Raji (cell line): Measurements from ENCODE around the gene MRPL43.

ENCODE experiments used
- POLR2A ChIP-seq: IDR thresholded peaks from 2 replicates; pipeline ENCODE4 v1.6.1; 2011; ENCODE audit warnings: low read depth, low read length, control low read depth; ENCODE audit not compliant: insufficient read depth

Gene MRPL43

DNA sequence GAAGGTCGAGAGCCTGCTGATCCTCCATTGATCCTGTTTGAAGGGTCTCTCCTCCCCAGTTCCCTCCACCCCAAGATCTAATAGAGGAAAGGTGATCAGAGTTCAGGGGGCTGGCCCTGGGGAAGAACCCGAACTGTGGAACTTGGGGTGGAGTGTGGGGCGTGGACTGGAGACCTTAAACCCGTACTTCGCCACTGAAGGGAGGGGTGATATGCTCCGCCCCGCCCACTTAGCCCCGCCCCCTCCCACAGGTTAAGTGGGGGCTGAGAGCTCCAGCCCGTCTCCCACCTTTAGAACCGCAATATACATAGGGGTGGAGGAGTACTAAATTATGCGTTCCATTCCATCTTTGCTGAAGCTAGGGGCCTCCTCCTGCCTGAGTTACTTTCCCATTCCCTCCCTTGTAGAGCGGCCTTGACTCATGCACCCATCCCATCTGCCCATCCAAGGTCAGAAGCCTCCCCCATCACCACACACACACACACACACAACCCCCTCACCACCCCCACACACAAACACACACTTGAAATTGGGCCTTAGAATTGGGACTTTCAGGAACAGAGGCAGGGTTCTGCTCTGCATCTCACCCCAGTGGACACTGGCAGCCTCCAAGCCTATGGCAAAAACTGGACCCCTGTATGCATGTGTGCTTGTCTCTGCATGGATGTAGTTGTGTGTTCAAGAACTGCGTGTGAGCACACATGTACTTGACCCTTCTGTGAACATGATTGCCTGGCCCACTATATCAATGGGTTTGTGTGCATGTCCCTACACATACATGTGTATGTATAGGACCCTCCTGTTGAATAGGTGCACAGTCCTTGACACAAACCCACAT lies 17.0 kb downstream of the MRPL43 start:
- no peak for TF ChIP-seq POLR2A

DNA sequence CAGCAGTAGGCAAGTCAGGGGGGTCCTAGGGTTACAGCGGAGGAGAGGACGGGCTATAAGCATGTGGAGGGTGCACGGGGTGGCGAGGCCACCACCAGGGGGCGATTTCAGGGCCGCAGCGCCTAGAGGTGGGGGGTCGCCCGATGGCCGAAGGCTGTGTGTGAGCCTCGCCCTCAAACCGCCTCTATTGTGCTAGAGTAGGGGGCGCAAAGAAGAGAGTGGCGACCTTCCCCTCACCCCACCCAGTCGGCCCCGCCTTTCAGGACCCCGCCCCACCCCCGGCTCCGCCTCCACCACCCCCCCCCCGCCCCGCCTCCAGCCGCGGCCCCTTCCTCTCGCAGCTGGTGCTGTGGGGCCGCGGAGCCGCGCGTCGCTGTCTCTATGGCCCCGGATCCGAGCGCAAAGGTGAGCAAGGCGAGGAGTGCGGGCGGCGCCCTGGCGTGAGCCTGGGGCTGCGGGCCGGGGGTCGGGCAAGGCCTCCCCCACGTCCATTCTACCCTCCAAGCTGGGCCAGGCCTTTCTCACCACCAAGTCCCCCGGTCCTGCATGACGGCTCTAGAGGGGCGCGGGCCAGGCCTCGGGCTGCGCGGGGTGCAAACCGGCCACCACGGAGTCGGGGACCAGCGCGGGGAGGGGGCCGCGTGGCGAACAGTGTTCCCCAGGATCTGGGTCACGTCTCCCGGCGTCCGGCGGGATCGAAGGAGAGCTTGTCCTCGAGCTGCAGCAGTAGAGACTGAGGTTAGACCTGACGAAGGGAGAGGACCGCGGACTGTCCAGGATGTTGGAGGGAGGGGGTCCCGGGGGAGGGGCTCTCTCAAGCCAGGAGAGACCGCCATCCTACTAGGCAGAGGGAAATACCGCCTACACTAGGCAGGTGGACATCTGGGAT lies 17.9 kb downstream of the MRPL43 start, which contains the start of gene SEMA4G:
SEMA4G (plus strand) TSS at position 318 of the 889 bp plus-strand sequence. CDS start 3,409 bp downstream, outside the sequence.
- no peak for TF ChIP-seq POLR2A

GRCh38 chr10:100968863-100969186 lies 18.5 kb downstream of the MRPL43 start:
- TF ChIP-seq POLR2A, result no peak

- TF ChIP-seq POLR2A, result no peak
Measured at GRCh38 chr10:100968062-100968736, 19.1 kb downstream of the MRPL43 start.

GRCh38 chr10:100967332-100967731 lies 20.0 kb downstream of the MRPL43 start:
- no peak for TF ChIP-seq POLR2A

DNA sequence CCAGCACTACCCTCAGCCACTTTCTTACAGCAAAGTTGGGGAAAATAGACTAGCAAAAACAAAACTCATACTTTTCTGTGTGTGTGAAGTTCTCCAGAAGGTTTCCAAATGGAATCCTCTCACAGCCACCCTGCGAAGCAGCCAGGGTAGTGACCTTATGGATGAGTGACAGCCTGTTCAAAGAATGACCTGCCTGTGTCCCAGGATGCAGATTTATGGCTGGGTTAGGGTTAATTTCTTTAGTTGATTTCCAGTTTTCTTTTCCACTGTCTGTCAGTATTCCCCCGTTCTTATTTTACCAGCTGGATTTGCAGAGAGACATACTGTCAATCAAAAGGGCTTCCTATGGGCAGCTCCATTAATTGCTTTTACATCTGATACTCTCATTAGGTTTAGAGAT lies 20.4 kb downstream of the MRPL43 start:
- no peak for TF ChIP-seq POLR2A

GRCh38 chr10:100965820-100966219 lies 21.5 kb downstream of the MRPL43 start:
- TF ChIP-seq POLR2A, result no peak

GRCh38 chr10:100963826-100964225 lies 23.5 kb downstream of the MRPL43 start:
- no peak for TF ChIP-seq POLR2A

DNA sequence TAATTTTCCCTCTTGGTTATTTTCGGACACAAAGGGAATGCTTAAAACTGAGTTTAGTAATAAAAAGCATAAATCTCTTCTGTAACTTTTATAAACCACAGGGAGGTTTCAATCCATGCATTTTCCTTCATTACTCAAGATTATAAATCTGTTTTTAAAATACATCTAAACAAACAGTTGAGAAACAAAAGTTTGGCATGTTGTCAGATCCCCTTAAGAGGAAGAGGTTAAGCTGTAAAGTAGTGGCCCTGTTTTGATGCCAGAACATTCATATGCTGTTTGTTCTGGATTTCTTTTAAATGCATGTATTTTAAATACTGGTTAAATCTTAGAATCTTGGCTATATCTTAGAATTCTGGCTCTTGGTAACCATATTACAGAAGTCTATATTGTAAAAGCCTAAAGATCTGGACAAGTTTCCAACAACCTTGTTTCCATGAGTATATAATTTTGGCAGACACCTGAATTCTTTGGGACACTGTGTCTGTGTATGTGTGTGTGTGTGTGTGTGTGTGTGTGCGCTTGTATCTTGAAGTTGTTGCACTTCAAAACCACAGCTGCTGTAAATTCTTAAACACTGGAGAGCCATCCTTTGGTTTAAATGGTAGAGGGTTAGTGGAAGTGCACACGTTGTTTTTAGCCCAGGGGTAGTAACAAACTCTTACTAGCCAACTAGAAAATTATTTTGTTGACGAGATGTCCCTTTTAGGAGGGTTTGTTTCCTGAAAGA lies 24.8 kb downstream of the MRPL43 start:
- no peak for TF ChIP-seq POLR2A

- no peak for TF ChIP-seq POLR2A
Measured at GRCh38 chr10:100960251-100960650, 27.0 kb downstream of the MRPL43 start.

DNA sequence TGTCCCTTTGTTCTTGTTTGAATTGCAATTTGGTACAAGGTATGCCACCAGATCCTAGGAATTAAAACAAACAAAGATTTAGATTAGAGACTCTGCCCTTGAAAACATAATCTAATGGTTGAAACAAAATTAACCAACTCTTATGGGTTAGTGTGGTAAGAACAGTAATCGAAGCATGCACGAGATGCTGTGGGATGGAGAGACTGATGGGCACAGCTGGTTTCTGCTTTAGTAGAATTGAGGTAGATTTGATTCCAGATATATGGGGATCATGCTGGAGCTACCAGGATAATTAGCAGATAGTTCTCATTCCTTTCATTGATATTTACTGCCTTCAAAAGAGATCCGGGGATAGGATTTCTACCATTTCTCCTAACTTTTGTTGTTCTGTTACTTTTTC lies 38.4 kb downstream of the MRPL43 start:
- no peak for TF ChIP-seq POLR2A

GRCh38 chr10:100945754-100946153 lies 41.5 kb downstream of the MRPL43 start:
- no peak for TF ChIP-seq POLR2A

DNA sequence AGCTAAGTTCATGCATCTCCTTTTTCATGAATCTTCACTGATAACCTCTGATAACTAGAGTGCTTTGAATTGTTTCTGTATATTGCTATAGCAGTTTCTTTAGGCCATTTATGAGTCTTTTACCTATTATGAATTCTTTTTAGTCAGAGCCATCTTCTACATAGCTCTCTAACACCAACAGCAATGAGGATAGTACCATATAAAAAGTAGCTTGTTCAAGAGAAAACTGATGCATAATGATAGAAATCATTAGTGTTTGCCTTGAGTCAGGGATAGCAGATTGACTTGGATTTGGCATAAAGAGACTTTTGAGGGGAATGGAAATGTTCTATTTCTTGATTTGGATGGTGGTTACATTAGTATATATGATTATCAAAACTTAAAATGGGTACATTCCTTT lies 43.8 kb downstream of the MRPL43 start:
- TF ChIP-seq POLR2A, result no peak

- TF ChIP-seq POLR2A, result no peak
Measured at GRCh38 chr10:100942229-100942628, 45.1 kb downstream of the MRPL43 start.
